A549 (cell line): ENCODE measurements around the gene SH3PXD2A. TPM values are rescaled to one million over a fixed set of nuclear protein-coding genes. Genes with fewer than 3 reads are reported as not detected.

Experiments
- ATAC-seq, 2 experiments: fragments of 200-7000 bp in 1 of 2; fragments of >200 bp in 1 of 2; cut with Nextera tagmentation in 1 of 2; cut with Tn5 transposase in 1 of 2; 3 replicates each; pipeline versions ENCODE4 v1.8.0 to v1.9.1; 2018 to 2020; ENCODE audit warnings: mild to moderate bottlenecking in 1 of 2, moderate library complexity in 1 of 2
- CTCF ChIA-PET: fragments of 300-600 bp; sonication (Branson Sonifier 250); formaldehyde crosslinking; extraction: SDS; loops from one replicate; lab custom pipeline; 2021; ENCODE audit warnings: antibody characterized with exemption, inconsistent platforms; lab: Yijun Ruan, JAX
- POLR2A ChIA-PET: fragments of 350-600 bp; formaldehyde crosslinking; extraction: SDS; loops from one replicate; lab custom pipeline; 2021; ENCODE audit warnings: antibody characterized with exemption, inconsistent platforms; lab: Yijun Ruan, JAX
- DNase-seq, 2 experiments: peaks; one replicate each; pipeline versions ENCODE4 v3.0.0 to v3.0.0-alpha.2; 2011 to 2016; ENCODE audit warnings: low read depth in 1 of 2, low spot score in 1 of 2
- FAIRE-seq: peaks from 2 replicates; lab custom pipeline; 2011; peaks lifted over from hg19 to GRCh38; lab: Jason Lieb, UNC
- H3K27ac ChIP-seq, 2 experiments: fragments of >200 bp; sonication (Bioruptor Twin); formaldehyde crosslinking; 3 replicates each; pipeline ENCODE4 v1.5.1; 2016 to 2017
- H3K4me1 ChIP-seq: fragments of >200 bp; sonication (Bioruptor Twin); formaldehyde crosslinking; 3 replicates; pipeline ENCODE4 v1.6.1; 2016
- H3K4me2 ChIP-seq: fragments of >200 bp; sonication (Bioruptor Twin); formaldehyde crosslinking; 3 replicates; pipeline ENCODE4 v1.6.1; 2016
- H3K4me3 ChIP-seq: fragments of >200 bp; sonication (Bioruptor Twin); formaldehyde crosslinking; 3 replicates; pipeline ENCODE4 v1.5.1; 2016
- H3K9me3 ChIP-seq: fragments of >200 bp; sonication (Bioruptor Twin); formaldehyde crosslinking; 3 replicates; pipeline ENCODE4 v1.6.1; 2016
- ATOH8 ChIP-seq: fragments of 250-450 bp; sonication (Bioruptor Pico); IDR thresholded peaks from 2 replicates; pipeline ENCODE4 v1.5.0; 2020; ENCODE audit warnings: low read depth, mild to moderate bottlenecking, moderate library complexity
- BCL3 ChIP-seq: fragments of >200 bp; sonication (Bioruptor Twin); formaldehyde crosslinking; IDR thresholded peaks from 3 replicates; pipeline ENCODE4 v1.6.1; 2016
- CHD2 ChIP-seq: fragments of 150-350 bp; IDR thresholded peaks from 2 replicates; pipeline ENCODE4 v1.6.1; 2014; ENCODE audit warnings: low read length; ENCODE audit not compliant: partially characterized antibody
- CTCF ChIP-seq: fragments of >200 bp; sonication (Bioruptor Twin); formaldehyde crosslinking; IDR thresholded peaks from 3 replicates; pipeline ENCODE4 v1.5.1; 2016
- E2F6 ChIP-seq: IDR thresholded peaks from 2 replicates; pipeline ENCODE4 v1.6.1; 2012; ENCODE audit warnings: low read depth, borderline replicate concordance
- EHF ChIP-seq: fragments of 250-450 bp; sonication (Bioruptor Pico); IDR thresholded peaks from 2 replicates; pipeline ENCODE4 v1.5.0; 2020; ENCODE audit warnings: mild to moderate bottlenecking
- EHMT2 ChIP-seq: fragments of 200-600 bp; sonication (generic); IDR thresholded peaks from 2 replicates; pipeline ENCODE4 v1.6.1; 2016; ENCODE audit warnings: antibody characterized with exemption, low read depth, mild to moderate bottlenecking, moderate library complexity
- EP300 ChIP-seq, 2 experiments: fragments of >200 bp; sonication (Bioruptor Twin); formaldehyde crosslinking; IDR thresholded peaks; 2 replicates in 1 of 2; 3 replicates in 1 of 2; pipeline ENCODE4 v1.6.1; 2016 to 2017
- GATA3 ChIP-seq: IDR thresholded peaks from 2 replicates; pipeline ENCODE4 v1.6.1; 2012; ENCODE audit warnings: borderline replicate concordance
- HDAC2 ChIP-seq: fragments of 200-600 bp; sonication (generic); IDR thresholded peaks from 2 replicates; pipeline ENCODE4 v1.6.1; 2016
- HES2 ChIP-seq: fragments of >200 bp; sonication (Bioruptor Twin); formaldehyde crosslinking; IDR thresholded peaks from 2 replicates; pipeline ENCODE4 v1.6.1; 2016
- HMGXB4 ChIP-seq: fragments of 250-450 bp; sonication (Bioruptor Pico); IDR thresholded peaks from 2 replicates; pipeline ENCODE4 v1.5.0; 2021; ENCODE audit warnings: mild to moderate bottlenecking, moderate library complexity, borderline replicate concordance
- HOXB13 ChIP-seq: fragments of 250-450 bp; sonication (Bioruptor Pico); IDR thresholded peaks from 2 replicates; pipeline ENCODE4 v1.5.0; 2020; ENCODE audit warnings: low read depth, mild to moderate bottlenecking, moderate library complexity
- HOXB5 ChIP-seq: fragments of 250-450 bp; sonication (Bioruptor Pico); IDR thresholded peaks from 2 replicates; pipeline ENCODE4 v1.5.0; 2020; ENCODE audit warnings: mild to moderate bottlenecking, moderate library complexity
- JUN ChIP-seq, 2 experiments: fragments of >200 bp; sonication (Bioruptor Twin); formaldehyde crosslinking; IDR thresholded peaks; 2 replicates in 1 of 2; 3 replicates in 1 of 2; pipeline ENCODE4 v1.6.1; 2016 to 2017
- JUNB ChIP-seq: fragments of >200 bp; sonication (Bioruptor Twin); formaldehyde crosslinking; IDR thresholded peaks from 2 replicates; pipeline ENCODE4 v1.6.1; 2016
- MAFK ChIP-seq: fragments of 450-650 bp; IDR thresholded peaks from 2 replicates; pipeline ENCODE4 v1.6.1; 2014; ENCODE audit not compliant: partially characterized antibody
- MAX ChIP-seq: IDR thresholded peaks from 2 replicates; pipeline ENCODE4 v1.6.1; 2012
- MAZ ChIP-seq: fragments of 150-350 bp; IDR thresholded peaks from 2 replicates; pipeline ENCODE4 v1.6.1; 2014; ENCODE audit warnings: antibody characterized with exemption, low read depth, low read length, borderline replicate concordance
- NFE2L2 ChIP-seq: fragments of 150-350 bp; conservative IDR thresholded peaks from 2 replicates; pipeline ENCODE4 v1.6.1; 2014; ENCODE audit warnings: low read length
- NR3C1 ChIP-seq: fragments of >200 bp; sonication (Bioruptor Twin); formaldehyde crosslinking; IDR thresholded peaks from 3 replicates; pipeline ENCODE4 v1.6.1; 2017
- POLR2AphosphoS2 ChIP-seq: conservative IDR thresholded peaks from 2 replicates; pipeline ENCODE4 v1.6.1; 2012; ENCODE audit warnings: low read length, improper control_type of control experiment, inconsistent platforms
- RARB ChIP-seq: fragments of 250-450 bp; sonication (Bioruptor Pico); IDR thresholded peaks from 2 replicates; pipeline ENCODE4 v1.8.0; 2021; ENCODE audit warnings: mild to moderate bottlenecking, moderate library complexity
- RCOR1 ChIP-seq: fragments of 150-350 bp; IDR thresholded peaks from 2 replicates; pipeline ENCODE4 v1.6.1; 2014; ENCODE audit warnings: antibody characterized with exemption, low read length, low read depth
- RFX5 ChIP-seq: fragments of 450-650 bp; IDR thresholded peaks from 2 replicates; pipeline ENCODE4 v1.7.1; 2014; ENCODE audit warnings: antibody characterized with exemption, mild to moderate bottlenecking, moderate library complexity
- RNF2 ChIP-seq: fragments of 200-600 bp; sonication (generic); IDR thresholded peaks from 2 replicates; pipeline ENCODE4 v1.6.1; 2016; ENCODE audit warnings: low read depth, mild to moderate bottlenecking, antibody characterized with exemption, moderate library complexity, borderline replicate concordance
- TFCP2L1 ChIP-seq: fragments of 250-450 bp; sonication (Bioruptor Pico); IDR thresholded peaks from 2 replicates; pipeline ENCODE4 v1.5.0; 2021; ENCODE audit warnings: mild to moderate bottlenecking
- USF2 ChIP-seq: fragments of 450-650 bp; IDR thresholded peaks from 2 replicates; pipeline ENCODE4 v1.6.1; 2014; ENCODE audit warnings: antibody characterized with exemption
- WGBS: methylation state at CpG from one replicate; pipeline ENCODE4 v1.1.6; 2017; ENCODE audit errors: missing lambda C conversion rate; 5-methylcytosine and 5-hydroxymethylcytosine counted together
- polyA plus RNA-seq, 4 experiments: library from polyadenylated mRNA; depleted of rRNA in 3 of 4; stranded (reverse); fragments of >200 nt; fragmentation: RNase III in 1 of 4; extraction: RNeasy Plus Mini Kit Qiagen cat#74134 plus additional on column Dnase treatment in 1 of 4; gene quantifications; 2 replicates in 3 of 4; 3 replicates in 1 of 4; pipeline ENCODE4 v1.2.3, GENCODE V29; 2011 to 2017

Gene SH3PXD2A
- polyA plus RNA-seq, 2 of the 4 experiments (the other 2 are of a cell fraction), result 2.4 to 3.9 TPM

GRCh38 chr10:103700436-103700715 lies 155.0 kb downstream of the SH3PXD2A start:
- FAIRE-seq, result no peak
- TF ChIP-seq NR3C1 (no peak), BCL3 (no peak), HOXB13 (no peak), GATA3 (no peak), USF2 (no peak), POLR2AphosphoS2 (no peak), RCOR1 (no peak), HMGXB4 (CRISPR knock-in tag) (no peak), EHMT2 (no peak), RNF2 (no peak), RARB (CRISPR knock-in tag) (no peak), MAFK (no peak), HES2 (no peak), ATOH8 (CRISPR knock-in tag) (no peak), JUNB (no peak)
- TF ChIP-seq, all 56 proteins: peak for 0
- no peak overlapping the region for H3K4me2 ChIP-seq
- ATAC-seq, result no peak
- H3K27ac ChIP-seq, result no peak overlapping the region
- no peak for DNase-seq
- no peaks in the 10 kb centered on the region for H3K9me3 ChIP-seq
- H3K4me3 ChIP-seq, result no peak overlapping the region
- CTCF ChIA-PET, result interaction anchor here (2.6 to 5.4 kb wide), 2 partner anchors 9 to 14 kb away, joined by 18 to 53 read pairs; no protein-coding TSS in a partner anchor
- POLR2A ChIA-PET, result no interaction called here
- peaks cover 28% of the 10 kb centered on the region for H3K4me1 ChIP-seq

- FAIRE-seq (no peak), DNase-seq (no peak), ATAC-seq (no peak)
- Histone ChIP-seq H3K4me1 (peaks cover 33% of the 10 kb centered on the region), H3K4me2 (no peak overlapping the region), H3K4me3 (no peak overlapping the region), H3K27ac (peak overlapping the region in 1 of 2 experiments; percentile 91; a peak in 2 of 6 replicates), H3K9me3 (no peaks in the 10 kb centered on the region)
- ChIA-PET POLR2A (no interaction called here), CTCF (interaction anchor here (0.8 to 5.4 kb wide), 4 partner anchors 10 to 174 kb away, joined by 3 to 53 read pairs (median 11); no protein-coding TSS in a partner anchor)
- WGBS, result 75% methylated on average over 10 of the region's 10 CpGs
- no peak for TF ChIP-seq EHMT2
- TF ChIP-seq EP300 (IDR thresholded peaks at IDR 0.05), result no peak
- no peak for TF ChIP-seq MAX
- no peak for TF ChIP-seq NFE2L2
- no peak for TF ChIP-seq MAZ
- TF ChIP-seq CHD2, result no peak
- TF ChIP-seq RFX5, result no peak
- no peak for TF ChIP-seq CTCF
- no peak for TF ChIP-seq TFCP2L1 (CRISPR knock-in tag)
- no peak for TF ChIP-seq EHF (CRISPR knock-in tag)
- TF ChIP-seq NR3C1, result no peak
- TF ChIP-seq HMGXB4 (CRISPR knock-in tag), result no peak
- TF ChIP-seq JUN (IDR thresholded peaks at IDR 0.05), result no peak
- TF ChIP-seq E2F6, result no peak
- TF ChIP-seq HOXB5 (CRISPR knock-in tag), result no peak
- no peak for TF ChIP-seq HDAC2
- no peak for TF ChIP-seq HOXB13
- TF ChIP-seq JUNB, result no peak
Measured at GRCh38 chr10:103699611-103700435, 155.6 kb downstream of the SH3PXD2A start.
